ENCODE measurements around the gene ETV6.

The ETV6 gene

DNA sequence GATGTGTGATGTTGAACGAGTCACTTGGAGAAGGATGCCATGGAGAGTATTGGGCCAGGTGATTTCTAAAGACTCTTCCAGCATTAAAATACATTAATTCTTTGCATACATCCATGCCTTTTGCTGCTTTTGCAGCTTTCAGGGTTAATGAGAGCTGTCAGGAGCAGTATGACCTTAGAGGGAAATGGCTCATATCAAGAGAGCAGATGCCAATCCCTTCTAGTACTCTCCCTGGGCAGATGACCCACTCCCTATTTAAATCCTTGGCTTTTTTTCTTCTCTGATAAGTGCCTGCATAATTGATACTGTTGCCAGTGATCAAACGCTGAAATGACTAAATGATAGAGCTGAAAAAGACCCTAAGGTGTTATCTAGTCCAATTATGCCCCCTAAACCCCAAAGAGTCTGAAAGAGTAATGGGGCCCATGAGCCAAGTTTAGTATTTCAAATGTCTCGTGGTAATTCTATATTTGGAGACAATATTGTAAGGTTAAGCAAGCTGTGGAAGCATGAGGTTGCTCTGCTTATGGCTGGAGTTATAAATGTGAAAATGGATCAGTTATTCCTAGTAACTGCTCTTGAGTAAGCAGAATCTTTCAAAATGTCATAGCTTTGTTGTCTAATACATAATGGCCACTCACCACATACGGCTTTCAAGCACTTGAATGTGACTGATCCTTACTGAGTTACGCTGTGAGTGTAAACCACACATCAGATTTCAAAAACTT is 137.3 kb downstream of the ETV6 start:
- DNase-seq: no peak

GRCh38 chr12:11787437-11787836 is 138.0 kb downstream of the ETV6 start:
- no peak for DNase-seq

DNA sequence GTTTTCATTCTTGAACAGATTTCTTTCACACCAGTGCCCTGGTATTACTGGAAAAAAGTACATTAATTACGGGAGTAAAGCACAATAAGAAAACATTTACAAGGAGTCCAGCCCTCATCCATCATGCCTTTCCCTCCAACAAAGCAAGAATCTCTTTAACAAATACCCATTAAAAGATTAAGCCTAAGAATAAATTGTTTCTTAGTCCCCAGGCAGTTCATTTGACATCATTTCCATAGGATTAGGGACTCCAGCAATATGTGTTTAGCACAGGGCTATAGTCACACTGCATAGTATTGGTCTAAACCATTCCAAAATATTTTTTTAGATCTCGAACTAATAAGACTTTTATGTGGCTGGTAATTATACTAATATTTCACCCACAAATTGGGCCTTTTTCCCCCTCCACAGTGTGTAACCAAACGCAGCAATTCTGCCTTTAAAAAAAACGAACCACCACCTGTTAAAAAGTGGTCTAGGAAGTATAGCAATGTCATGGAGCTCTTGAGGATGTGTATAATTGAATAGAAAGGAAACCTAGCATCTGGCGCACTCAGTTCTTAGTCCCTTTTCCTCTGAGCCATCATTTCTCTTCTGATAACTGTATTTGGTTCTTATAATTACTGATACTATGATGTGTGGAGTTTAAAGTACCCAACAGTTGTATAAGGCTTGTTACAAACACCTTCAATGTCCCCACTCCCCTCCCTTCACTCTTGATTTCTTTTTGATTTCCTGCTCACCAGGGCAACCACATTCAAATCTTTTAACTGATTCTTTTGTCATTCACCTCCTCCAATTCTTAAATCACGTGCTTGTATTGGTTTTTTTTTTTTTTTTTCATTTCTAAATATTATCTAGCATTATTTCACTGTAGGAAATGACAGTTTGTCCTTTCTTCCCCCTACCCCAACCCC is 138.7 kb downstream of the ETV6 start:
- no peak for DNase-seq

- DNase-seq: no peak
Measured at GRCh38 chr12:11793921-11794710, 144.6 kb downstream of the ETV6 start.

- no peak for DNase-seq
Measured at GRCh38 chr12:11794751-11795150, 145.3 kb downstream of the ETV6 start.

DNA sequence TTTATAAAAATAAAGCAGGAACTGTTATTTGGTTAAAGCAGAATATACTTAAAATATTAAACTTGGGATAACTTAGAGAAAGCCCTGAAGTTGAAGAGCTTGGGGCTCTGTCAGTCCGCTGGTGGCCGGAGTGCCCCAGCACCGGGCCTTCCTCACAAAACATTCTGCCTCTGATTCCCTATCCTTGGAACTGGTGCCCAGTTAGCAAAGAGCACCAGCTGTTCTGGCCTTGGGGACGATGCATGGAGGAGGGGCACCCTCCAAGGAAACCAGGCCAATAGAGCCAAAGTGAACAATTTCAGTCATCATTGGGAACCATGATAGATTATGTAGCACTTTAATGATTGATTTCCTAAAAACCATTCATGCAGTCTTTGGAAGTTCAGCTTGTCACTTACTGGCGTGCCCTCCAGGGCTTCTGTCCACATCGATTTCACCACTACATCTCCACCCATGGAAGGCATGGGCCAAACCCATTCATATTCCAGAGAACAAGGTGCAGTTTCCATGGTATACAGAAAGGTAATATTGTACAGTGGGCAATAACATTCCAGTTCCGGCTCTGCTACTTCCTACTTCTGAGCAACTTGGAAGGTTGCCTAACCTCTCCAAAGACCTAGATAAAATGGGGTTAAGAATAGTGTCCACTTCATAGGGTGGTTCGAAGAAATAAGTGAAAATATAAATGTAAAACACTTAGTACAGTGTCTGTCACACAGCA is 145.9 kb downstream of the ETV6 start:
- no peak for DNase-seq

DNA sequence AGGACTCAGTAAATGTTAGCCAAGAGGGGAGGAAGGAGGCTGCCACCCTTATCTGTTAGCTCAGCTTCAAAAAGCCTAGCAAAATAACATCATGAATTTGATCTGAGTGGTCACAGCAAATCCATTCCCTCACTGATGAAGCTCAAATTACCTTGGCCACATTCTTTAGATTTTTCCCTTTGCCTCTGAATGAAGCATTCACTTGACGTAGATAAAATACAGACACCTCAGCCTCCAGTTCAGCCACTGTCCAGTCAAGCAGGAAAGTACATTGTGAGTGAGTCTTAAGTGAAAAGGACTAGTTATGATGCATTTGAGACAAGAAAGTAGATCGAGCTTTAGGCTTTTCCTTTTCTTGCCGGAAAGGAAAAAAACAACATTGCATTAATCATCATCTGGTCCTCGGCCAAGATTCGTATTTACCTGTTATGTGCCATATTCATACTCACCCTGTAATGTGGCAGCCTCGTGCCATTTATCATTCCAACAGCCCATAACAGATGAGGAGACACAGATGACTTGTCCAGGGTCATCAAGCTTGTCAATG is 146.5 kb downstream of the ETV6 start:
- DNase-seq: no peak

DNA sequence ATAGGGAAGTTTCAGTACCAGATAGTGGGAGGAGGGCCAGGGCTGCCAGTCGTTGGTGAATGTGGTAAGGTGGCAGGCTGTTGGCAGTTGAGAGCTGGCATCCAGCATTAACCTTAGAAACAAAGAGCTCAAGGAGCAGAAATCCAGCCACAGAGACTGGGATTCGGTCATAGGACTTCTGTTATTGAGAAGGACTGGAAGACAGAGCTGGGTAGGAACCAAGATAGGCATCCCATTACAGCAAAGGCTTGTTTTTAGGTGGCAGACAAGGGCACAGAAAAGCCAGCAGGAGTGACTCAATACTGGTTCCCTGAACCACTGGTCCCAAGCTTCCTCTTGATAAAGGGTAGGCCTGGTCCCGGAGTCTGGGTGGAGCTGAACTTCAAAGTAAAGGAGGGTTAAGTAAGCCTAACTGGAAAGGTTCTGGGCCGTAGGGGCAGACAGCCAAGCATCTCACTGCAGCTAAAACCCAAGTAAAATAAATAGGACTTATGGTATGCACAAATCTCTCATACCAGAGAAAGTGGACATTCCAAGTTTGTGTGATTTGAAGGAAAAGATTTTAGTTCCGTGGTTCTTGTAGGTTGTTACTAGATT is 147.9 kb downstream of the ETV6 start:
- DNase-seq: no peak

DNA sequence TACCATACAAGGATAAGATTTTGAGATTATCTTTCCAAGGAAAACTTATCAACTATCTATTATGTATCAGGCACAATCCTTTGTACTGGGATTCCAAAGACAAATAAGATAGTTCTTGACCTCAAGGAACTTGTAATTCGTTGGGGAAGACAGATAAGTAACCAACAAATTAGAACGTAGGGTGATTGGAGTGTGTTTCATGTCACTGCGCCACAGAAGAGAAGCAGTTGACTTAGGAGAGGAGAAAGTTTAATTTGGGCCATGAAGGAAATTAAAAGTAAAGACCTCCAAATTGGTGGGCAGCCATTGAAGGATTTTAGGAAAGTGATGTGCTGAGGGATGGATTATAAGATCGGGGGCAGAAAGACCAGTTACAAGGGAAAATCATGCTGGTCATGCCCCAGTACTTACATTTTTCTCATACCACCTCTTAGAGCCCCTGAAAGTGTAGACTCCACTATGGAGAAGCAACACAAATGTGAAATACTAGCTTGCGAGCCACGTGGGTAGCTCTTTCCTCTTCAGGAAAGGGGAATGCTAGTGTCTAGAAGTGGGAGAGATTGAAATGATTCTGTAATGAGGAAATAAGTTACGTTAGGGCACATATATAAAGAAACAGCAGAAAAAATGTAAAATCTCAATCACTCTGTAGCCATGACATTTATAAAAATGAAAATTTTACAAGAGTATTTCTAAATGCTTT is 148.7 kb downstream of the ETV6 start:
- no peak for DNase-seq

GRCh38 chr12:11798856-11799501 is 149.5 kb downstream of the ETV6 start:
- DNase-seq: no peak

DNA sequence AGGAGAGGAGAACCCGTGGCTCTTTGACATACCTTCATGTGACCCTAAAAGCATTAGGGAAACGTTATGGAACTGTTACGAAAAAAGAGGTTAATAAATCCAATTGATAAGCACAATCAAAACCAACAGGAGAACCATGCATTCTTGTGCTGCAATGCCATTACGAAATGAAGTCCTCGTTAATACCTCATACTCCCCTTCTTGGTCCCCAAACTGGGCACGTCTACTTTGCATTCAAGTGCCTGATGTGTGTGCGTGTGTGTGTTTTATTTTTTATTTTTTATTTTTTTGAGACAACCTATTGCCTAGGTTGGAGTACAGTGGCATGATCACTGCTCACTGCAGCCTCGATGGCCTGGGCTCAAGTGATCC is 150.0 kb downstream of the ETV6 start:
- no peak for DNase-seq

DNA sequence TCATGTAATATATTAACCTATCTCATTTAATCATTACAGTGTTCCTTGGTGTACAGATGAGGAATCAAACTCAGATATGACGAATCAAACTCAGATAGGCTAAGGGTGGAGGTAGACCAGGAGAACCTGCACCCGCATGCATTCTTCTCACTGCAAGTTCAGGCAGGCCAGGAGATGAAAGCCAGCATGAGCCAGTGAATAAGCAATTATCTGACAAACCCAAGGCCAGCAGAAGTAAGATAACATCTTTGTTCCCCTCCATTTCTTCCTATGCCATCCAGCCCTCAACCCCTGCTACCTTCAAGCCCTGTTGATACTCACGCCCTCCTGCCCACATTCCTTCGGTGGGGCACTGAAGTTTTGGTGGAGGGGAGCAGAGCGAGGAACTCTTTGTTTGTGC is 152.2 kb downstream of the ETV6 start:
- DNase-seq: no peak

DNA sequence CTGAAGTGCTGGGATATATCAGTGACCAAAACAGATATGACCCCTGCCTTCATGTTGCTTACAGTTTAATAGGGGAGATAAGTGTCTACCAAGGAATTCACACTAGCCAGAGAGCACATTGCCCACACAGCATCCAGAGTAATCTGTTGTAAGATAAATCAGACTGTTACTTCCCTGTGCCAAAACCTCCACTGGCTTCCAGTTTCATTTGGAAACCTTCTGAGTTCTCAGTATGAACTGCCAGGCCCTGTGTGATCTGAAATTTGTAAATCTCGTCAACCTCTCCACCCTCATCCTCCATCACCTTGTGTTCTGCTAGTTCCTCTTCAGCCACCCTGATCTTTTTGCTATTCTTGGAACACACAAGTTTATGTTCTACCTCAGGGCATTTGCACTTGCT is 154.7 kb downstream of the ETV6 start:
- no peak for DNase-seq

- no peak for DNase-seq
Measured at GRCh38 chr12:11805043-11805442, 155.6 kb downstream of the ETV6 start.

DNA sequence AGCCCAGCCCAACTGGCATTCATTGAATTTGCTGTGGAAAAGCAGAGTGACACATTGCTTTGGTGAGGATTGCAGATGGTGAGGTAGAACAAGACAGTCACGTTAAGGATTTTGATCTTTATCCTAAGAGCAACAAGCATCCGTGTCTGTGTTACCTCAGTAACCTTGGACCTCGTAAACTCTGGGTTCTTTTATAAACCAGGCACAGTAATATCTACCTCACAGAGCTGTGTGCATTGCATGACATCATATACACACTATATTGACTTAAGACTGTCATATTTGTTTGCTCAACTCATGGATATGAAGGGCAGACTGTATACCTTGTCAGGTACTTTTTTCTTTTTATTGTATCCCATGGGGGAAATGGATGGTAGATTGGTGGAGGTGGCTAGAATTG is 156.2 kb downstream of the ETV6 start:
- DNase-seq: no peak

- DNase-seq: no peak
Measured at GRCh38 chr12:11807458-11807857, 158.0 kb downstream of the ETV6 start.

- no peak for DNase-seq
Measured at GRCh38 chr12:11808931-11809330, 159.5 kb downstream of the ETV6 start.

DNA sequence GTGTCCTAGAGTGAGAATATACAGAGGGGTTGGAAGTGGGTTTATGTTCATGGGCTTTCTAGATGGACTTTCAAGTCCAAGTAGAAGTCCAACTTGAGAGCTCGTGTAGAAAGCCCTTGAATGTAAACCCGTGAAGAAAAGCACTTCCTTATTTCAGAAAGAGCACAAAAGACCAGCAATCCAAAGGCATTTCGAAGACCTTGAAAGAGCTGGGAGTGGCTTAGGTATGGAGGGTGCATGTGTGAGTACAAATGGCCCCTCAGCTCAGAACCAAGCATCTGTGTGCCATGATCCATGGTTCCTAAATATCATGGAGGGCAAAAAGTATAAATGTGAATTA is 160.7 kb downstream of the ETV6 start:
- DNase-seq: no peak

DNA sequence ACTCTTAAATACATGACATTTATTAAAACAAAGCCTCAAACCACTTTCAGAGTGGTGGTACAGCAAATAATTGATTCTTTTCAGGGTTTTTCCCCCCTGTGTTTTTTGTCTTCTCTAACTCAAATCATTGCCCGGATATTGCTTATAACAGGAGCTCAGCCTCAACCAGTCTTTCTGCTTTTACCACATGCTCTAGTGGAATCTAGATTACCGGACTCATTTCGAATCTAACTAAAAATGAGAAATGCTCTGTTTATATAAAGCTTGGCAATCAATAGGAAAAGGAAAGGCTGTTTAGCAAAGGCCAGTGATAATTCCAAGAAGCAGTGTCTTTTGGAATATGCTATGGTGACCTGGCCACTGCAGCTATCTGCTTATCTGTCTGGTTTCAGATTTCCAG is 161.5 kb downstream of the ETV6 start:
- no peak for DNase-seq

GRCh38 chr12:11812241-11812585 is 162.7 kb downstream of the ETV6 start:
- no peak for DNase-seq

Data from activated CD4-positive, alpha-beta T cell treated with anti-CD3 and anti-CD28 coated beads, Interleukin-2, amount 50 U/mL, for 4 hours (primary cell).